NCI-H82 (cell line): ENCODE results near the gene CLEC3A.
"Not testable (repeated sequence)": the region's sequence is repeated elsewhere in the genome, so short reads cannot be mapped to it uniquely, and the experiment has no call there.

Experiments
- DNase-seq: peaks from one replicate; lab custom pipeline; 2025; lab: John Stamatoyannopoulos, UW

Gene CLEC3A

GRCh38 chr16:78034530-78034929, 12.2 kb downstream of the CLEC3A start:
- DNase-seq = no peak

DNA sequence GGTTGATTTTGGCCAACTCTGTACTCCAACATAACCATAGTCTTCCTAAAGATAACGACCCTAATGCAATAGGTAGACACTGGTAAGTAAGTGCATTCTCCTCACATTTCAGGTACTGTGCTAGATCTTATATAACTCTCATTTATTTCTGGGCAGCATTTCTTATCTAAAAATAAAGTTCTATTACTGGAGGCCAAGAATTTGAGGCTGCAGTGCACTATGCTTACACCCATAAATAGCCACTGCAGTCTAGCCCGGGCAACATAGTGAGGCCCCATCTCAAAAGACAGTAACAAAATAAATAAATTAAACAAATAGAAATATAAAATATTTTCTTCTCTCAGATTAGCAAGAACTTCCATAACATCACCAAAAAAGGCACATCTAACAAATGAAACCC, 12.7 kb downstream of the CLEC3A start:
- DNase-seq = no peak

GRCh38 chr16:78040396-78040795, 18.0 kb downstream of the CLEC3A start:
- no peak for DNase-seq

DNA sequence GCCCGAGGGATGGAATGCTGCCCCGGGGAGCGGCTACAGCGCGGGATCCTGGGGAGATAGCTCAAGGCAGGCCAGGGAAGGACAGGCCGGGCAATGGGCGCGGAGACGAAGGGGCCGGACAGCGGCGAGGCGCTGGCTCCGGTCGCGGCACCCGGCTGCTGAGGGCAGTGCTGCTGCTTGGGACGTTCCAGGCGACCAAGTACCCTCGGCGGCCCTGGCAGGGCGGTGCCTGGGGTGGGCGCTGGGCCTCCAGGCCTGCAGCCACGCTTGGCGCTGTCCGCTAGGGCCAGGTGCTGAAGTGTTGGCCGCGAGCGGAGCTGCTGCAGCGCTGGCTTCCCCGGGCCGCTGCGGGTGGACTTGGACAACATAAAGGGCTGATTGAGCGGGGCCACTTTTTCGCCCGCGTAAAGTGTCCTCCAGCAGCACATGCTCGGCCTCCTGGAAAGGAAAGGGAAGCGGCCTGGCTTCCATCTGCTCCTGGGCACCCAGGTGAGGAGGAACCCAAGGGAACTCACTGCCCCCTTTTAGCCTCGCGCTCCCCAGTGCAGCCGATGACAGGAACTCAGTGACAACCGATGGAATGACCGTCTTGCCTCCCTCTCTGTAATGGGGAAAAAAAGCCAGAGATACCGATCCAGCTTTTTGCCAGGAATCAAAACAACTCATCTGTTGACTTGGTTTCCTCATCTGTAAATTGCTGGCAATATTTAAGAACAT, 23.7 kb downstream of the CLEC3A start:
- no peak for DNase-seq

GRCh38 chr16:78048319-78048718, 26.0 kb downstream of the CLEC3A start:
- no peak for DNase-seq

- no peak for DNase-seq
Measured at GRCh38 chr16:78050734-78051400, 28.5 kb downstream of the CLEC3A start.

DNA sequence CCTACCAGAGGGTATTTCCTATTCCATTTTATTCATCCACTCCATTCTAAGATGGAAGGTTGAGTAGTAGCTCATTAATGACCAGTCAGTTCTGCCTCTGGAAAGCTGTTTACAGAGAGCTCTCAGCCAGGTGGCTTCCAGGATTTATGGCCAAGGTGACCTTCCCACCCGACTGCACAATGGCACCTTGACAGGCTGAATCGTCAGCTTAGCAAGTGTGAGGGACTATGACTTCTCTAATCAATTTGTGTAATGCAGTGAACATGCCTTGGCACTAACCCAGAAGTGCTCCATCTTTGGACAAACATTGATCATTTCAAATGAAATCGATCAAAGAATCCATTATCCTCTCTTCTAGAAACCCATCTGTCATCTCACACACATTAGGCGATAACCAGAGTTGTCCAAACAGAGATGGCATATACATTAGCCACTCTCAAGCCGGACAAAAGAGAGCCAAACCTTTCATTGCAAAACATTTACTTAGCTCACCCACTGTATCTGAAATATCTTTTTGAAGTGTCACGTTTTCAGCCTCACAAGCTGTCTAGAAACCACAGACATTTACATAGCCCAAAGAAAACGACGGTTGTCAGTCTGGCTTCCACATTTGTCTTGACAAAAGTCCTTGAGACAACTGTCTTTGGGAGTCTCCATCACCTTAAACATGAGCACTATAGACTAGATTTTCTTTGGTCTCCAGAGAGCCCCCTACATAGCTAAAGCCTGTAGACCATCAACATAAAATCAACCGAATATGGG, 35.6 kb downstream of the CLEC3A start:
- peak; percentile 48 for DNase-seq

DNA sequence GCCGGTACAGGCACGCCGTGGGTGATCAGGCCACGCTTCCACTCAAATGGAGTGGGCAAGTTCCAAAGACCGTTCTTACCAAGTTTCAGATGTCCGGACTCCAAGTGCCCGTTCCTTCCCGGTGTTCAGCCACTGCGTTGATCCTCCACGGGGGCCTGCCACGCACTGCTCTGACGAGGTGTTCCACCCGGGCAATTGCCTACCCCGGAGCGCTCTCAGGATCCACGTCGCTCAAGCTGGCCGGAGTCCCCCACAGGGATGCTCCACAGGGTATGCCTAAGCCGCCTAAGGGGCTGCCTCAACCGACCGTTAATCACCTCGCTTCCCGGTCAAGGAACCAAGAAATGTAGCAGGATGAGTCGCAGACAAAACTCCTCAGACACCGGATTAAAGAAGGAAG, 37.5 kb downstream of the CLEC3A start:
- DNase-seq = not testable (repeated sequence)

- DNase-seq = no peak
Measured at GRCh38 chr16:78060295-78060694, 37.9 kb downstream of the CLEC3A start.

DNA sequence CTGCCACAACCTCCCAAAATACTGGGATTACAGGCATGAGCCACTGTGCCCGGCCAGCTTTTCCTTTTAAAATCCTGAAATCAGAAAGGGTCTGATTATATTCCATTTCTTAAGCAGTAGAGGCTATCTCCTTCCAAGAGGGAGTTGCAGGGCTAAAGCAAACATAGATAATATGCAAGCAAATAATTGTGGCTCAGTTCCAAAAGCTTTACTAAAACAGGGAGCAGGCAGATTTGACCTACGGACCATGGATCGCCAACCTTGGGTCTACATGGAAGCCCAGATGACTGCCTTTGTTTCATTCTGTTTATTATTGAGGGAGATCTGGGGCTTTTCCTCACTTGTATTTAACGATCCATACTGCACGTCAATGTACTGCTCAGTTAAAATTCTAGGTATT, 38.5 kb downstream of the CLEC3A start:
- DNase-seq = no peak

GRCh38 chr16:78065319-78065718, 43.0 kb downstream of the CLEC3A start:
- no peak for DNase-seq

DNA sequence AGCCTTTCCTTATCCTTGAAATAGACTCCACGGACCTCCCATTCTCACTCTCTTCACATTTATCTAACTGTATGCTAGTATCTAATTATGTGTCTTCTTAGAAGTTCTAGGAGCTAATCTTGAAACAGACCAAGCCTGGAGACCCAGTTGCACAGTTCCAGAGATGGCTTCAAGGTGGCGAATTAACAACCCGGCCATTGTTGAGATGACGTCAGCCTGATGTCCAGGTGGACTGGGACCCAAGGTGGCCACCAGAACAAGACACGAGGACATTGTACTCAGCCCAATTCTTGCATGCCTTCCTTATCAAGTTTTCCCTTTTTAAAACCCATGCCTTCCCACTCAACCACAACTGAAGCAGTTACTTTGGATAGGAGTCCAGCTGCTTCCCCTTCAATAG, 47.6 kb downstream of the CLEC3A start:
- no peak for DNase-seq

GRCh38 chr16:78072275-78072674, 49.9 kb downstream of the CLEC3A start:
- no peak for DNase-seq

DNA sequence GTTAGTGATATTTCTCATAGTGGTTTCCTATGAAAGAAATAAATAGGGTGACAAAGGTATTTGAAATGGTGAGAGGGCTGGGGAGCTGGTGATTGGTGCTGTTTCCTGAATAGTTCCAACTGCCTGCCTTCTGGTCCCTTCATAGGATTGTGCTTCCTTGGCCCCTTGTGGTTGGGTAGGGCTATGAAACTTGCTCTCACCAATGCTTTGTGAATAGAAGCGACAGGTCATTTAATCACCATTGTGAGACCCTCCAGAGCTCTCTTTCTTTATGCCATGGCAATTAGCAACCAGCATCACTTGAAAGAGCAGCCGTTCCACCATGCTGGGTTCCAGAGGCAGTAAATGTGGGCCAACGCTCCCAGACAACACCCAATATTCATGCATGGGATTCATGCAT, 53.5 kb downstream of the CLEC3A start:
- DNase-seq = no peak

DNA sequence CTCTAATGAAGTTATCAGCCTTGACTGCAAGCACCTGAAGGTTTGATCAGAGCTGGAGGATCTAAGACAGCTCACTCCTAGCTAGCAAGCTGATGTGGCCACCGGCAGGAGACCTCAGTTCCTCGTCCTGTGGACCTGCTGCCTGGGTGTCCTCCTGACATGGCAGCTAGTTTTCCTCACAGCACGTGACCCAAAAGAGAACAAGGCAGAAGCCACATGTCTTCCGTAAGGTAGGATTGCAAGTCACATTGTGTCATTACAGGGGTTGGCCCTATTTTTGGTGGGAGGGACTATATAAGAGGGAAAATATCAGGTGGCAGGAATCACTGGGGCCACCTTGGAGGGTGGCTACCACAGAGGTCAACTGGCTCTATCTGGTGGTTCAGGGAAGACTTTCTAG, 59.0 kb downstream of the CLEC3A start:
- DNase-seq = no peak
